GM12891 (cell line): Measurements from ENCODE around the gene AFF4.
"Not testable (repeated sequence)": the region's sequence is repeated elsewhere in the genome, so short reads cannot be mapped to it uniquely, and the experiment has no call there.

ENCODE experiments used
- DNase-seq: peaks from one replicate; pipeline ENCODE4 v3.0.0; 2011; ENCODE audit warnings: low spot score; ENCODE audit not compliant: insufficient read length
- FAIRE-seq: peaks from 2 replicates; lab custom pipeline; 2011; peaks lifted over from hg19 to GRCh38; lab: Jason Lieb, UNC
- PAX5 ChIP-seq: IDR thresholded peaks from 2 replicates; pipeline ENCODE4 v1.6.1; 2011; ENCODE audit warnings: low read length, moderate library complexity, mild to moderate bottlenecking; ENCODE audit not compliant: insufficient read depth, severe bottlenecking
- POLR2A ChIP-seq: IDR thresholded peaks from 2 replicates; pipeline ENCODE4 v1.6.1; 2011; ENCODE audit warnings: low read depth, low read length, control low read depth
- POLR2AphosphoS5 ChIP-seq: IDR thresholded peaks from 2 replicates; pipeline ENCODE4 v1.6.1; 2011; ENCODE audit warnings: low read depth, low read length, control low read depth
- POU2F2 ChIP-seq: IDR thresholded peaks from 2 replicates; pipeline ENCODE4 v1.6.1; 2011; ENCODE audit warnings: low read depth, mild to moderate bottlenecking, control low read depth, low read length, moderate library complexity
- SPI1 ChIP-seq: IDR thresholded peaks from 2 replicates; pipeline ENCODE4 v1.6.1; 2011; ENCODE audit warnings: low read depth, low read length, control low read depth
- TAF1 ChIP-seq: IDR thresholded peaks from 2 replicates; pipeline ENCODE4 v1.6.1; 2011; ENCODE audit warnings: low read depth, low read length, control low read depth

Gene AFF4

DNA sequence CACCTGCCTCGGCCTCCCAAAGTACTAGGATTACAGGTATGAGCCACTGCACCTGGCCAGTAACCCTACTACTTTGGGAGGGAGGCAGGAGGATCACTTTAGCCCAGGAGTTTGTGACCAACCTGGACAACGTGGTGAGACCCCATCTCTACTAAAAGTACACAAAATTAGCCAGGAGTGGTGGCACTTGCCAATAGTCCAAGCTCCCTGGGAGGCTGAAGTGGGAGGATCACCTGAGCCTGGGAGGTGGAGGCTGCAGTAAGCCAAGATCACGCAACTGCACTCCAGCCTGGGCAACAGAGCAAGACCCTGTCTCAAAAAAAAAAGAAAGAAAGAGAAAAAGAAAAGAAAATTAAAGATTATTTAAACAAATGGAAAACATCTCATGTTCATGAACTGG, 107.4 kb downstream of the AFF4 start:
- TF ChIP-seq PAX5 (no peak), POLR2AphosphoS5 (no peak), POLR2A (no peak), SPI1 (no peak), POU2F2 (no peak), TAF1 (no peak)
- no peak for DNase-seq
- FAIRE-seq: no peak

DNA sequence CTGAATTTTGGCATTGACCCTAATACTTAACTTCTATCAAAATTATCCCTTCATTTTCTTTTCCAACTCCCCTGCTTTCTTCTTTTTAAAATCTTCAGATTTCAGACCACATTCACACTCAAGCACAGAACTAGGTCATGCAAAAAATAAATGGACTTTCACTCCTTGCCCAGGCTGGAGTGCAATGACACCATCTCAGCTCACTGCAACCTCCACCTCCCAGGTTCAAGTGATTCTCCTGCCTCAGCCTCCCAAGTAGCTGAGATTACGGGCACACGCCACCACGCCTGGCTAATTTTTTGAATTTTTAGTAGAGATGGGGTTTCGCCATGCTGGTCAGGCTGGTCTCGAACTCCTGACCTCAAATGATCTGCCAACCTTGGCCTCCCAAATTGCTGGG, 108.4 kb downstream of the AFF4 start:
- not testable (repeated sequence) for FAIRE-seq, DNase-seq

DNA sequence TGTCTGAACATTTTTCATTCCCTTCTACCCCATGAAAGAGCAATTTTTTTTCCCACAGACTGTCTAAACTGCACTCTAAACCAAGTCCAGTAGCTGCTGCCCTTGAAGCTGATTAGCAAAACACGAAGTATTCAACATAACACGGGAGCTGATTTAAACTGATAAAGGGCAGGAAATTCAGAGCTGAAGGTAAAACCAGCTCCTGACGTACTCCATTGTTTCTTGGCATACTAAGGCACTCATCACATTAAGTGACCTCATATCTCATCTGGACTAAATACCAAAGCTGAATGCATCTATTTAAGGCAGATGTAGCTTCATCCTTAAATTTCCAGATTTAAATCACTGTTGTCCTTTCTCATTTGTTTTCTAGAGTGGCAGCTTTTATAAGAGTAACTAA, 109.1 kb downstream of the AFF4 start:
- FAIRE-seq (no peak), DNase-seq (no peak)
- TF ChIP-seq POU2F2: no peak

DNA sequence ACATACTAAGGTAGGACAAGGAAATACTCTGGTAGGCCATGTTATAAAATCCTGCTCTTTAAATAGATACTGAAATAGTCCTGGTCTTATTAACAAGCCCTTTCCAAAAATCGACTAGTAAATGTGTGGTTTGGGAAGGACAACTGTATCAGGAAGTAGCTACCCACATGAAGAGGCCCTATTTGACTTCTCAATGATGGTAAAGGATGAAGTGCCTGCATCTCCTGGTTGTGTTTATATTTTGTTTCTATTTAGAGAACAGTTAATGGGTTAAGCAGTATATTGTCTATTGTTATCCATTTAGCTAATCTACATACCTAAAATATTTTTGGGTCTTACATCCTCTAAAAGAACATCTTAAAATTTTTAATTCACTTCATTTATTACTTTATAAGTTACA, 109.6 kb downstream of the AFF4 start:
- TF ChIP-seq TAF1 (no peak), POLR2AphosphoS5 (no peak), SPI1 (no peak), POLR2A (no peak), POU2F2 (no peak), PAX5 (no peak)
- no peak for DNase-seq
- FAIRE-seq: no peak

DNA sequence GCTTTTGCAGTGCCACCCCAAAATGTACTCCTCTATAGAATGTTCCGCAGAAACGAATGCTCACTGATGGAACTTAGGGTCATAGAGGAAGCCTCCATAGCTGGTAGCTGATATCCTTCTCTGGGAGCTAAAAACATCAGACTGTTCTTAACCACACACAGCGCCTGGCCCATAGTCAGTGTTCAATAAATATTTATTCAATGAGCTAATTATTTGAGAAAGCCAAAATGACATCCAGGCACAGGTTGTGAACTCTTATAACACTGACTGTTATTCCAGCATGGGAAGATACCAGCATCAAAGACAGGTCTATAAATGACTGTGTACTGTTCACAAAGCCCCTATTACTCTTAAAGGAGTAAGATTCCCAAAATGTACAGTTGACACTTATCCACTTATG, 110.1 kb downstream of the AFF4 start:
- DNase-seq (no peak), FAIRE-seq (no peak)
- TF ChIP-seq PAX5: no peak
- TF ChIP-seq POLR2A: no peak
- TF ChIP-seq POU2F2: no peak
- no peak for TF ChIP-seq TAF1
- TF ChIP-seq POLR2AphosphoS5: no peak
- no peak for TF ChIP-seq SPI1

DNA sequence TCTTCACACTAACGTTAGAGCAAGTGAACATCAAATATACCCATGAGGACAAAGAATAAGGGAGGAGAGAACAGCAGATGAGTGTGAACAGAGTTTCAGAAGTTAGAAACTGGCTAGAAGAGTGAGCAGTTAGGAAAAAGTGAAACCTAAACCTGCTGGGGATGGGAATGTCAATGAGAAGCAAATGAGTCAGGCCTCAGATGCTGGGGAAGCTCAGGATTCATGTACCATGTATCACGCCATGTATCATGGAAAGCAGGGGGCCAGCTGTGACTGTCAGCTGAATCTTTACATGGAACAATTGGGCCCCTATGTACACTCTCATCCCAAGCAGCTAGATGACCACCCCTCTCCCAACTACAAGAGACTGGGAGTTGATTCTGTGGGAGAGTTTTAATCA, 113.4 kb downstream of the AFF4 start:
- no peak for FAIRE-seq
- no peak for DNase-seq

DNA sequence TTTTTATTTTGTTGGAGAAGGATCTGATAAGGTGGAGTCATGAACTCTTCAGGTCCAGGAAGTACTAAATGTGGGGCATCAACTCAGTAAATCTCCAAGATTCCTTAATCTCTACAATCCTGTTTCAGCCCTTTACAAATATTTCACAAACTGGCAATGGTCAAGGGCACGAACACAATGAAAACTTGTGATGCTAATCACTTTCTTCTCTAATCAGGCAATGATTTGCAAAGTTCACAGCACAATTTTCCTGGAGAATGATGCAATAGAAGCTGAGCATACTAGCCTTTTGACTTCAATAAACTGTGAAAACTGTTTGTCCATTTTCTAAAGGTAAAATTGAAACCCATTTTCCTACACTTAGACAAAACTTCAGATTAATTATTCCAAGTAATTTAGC, 114.1 kb downstream of the AFF4 start:
- DNase-seq (no peak), FAIRE-seq (no peak)
- TF ChIP-seq POLR2AphosphoS5: no peak
- no peak for TF ChIP-seq POLR2A
- TF ChIP-seq SPI1: no peak
- no peak for TF ChIP-seq PAX5
- no peak for TF ChIP-seq TAF1
- no peak for TF ChIP-seq POU2F2

More for the DNA sequence above, 113.4 kb downstream of the AFF4 start:
- no peak for TF ChIP-seq TAF1
- TF ChIP-seq POLR2AphosphoS5: no peak
- no peak for TF ChIP-seq POLR2A
- TF ChIP-seq POU2F2: no peak
- no peak for TF ChIP-seq SPI1
- TF ChIP-seq PAX5: no peak

DNA sequence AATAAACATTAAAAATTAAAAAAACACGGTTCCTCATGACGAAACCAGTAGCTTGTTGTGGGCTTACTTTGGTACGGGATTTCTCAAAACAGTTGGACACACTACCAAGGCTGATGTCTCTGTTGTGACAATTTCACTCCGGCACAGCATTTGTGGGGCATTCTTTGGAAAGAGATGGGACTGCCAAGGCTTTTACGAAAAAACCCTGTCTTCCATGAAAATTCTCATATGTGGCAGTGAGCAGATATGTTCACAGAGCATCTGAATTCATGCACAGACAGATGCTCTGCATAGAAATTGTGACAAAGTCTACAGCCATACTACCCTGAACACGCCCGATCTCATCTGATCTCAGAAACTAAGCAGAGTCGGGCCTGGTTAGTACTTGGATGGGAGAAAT, 115.2 kb downstream of the AFF4 start:
- TF ChIP-seq POLR2AphosphoS5 (no peak), POU2F2 (no peak), POLR2A (no peak), SPI1 (no peak), TAF1 (no peak), PAX5 (no peak)
- no peak for FAIRE-seq
- no peak for DNase-seq

DNA sequence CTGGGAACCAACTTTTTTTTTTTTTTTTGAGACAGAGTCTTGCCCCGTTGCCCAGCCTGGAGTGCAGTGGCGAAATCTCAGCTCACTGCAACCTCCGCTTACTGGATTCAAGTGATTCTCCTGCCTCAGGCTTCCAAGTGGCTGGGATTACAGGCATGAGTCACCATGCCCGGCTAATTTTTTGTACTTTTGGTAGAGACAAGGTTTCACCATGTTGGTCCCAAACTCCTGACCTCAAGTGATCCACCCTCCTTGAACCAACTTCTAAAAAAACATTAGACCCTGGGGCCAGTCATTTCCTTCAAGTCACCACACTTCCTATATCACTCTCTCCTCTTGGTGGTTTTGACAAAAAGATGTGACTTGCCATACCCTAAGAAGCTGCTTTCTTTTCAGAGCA, 122.1 kb downstream of the AFF4 start:
- FAIRE-seq (no peak), DNase-seq (no peak)
- TF ChIP-seq POLR2AphosphoS5 (no peak), POLR2A (no peak), PAX5 (no peak), POU2F2 (no peak)

DNA sequence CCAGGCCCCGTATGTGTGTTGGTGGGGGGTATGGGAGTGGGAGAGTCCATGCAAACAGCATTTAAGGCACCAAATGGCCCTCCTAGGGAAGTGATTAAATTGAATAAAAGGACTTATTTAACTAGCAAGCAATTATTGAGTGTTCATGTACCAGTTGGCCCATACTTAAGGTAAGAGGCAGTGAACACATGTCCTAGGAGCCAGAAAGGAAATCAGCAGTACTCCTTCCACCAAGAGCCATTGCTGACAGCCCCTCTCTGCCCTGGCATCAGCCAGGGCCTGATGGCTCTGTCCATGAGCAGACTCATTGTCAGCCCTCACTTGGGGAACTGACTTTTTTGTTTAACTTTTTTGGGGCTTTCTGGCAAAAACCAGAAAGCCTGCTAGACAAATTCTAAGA, 122.5 kb downstream of the AFF4 start:
- DNase-seq: no peak
- no peak for FAIRE-seq
- TF ChIP-seq POLR2A: no peak
- no peak for TF ChIP-seq TAF1
- no peak for TF ChIP-seq POLR2AphosphoS5
- no peak for TF ChIP-seq SPI1
- no peak for TF ChIP-seq POU2F2
- no peak for TF ChIP-seq PAX5
